Breast epithelium (tissue), 4 donors: ENCODE results near the gene COQ8B. TPM values are rescaled to one million over a fixed set of nuclear protein-coding genes. Genes with fewer than 3 reads are reported as not detected.

Experiments used
- DNase-seq, 2 donors: peaks; one replicate each; pipeline ENCODE4 v3.0.0-alpha.2; 2019; ENCODE audit warnings: low spot score in 2 of 2
- H3K27ac ChIP-seq, 2 donors: fragments of 200-600 bp; sonication (generic) in 1 of 2; one replicate each; pipeline ENCODE4 v1.5.1; 2016 to 2019; ENCODE audit warnings: mild to moderate bottlenecking in 1 of 2
- H3K27me3 ChIP-seq, 2 donors: fragments of 200-600 bp; sonication (generic) in 1 of 2; one replicate each; pipeline versions ENCODE4 v1.5.1 to v1.6.0; 2017 to 2019; ENCODE audit warnings: control low read depth in 1 of 2, mild to moderate bottlenecking in 1 of 2
- H3K36me3 ChIP-seq: fragments of 200-600 bp; one replicate; pipeline ENCODE4 v1.5.1; 2019
- H3K4me1 ChIP-seq, 2 donors: fragments of 200-600 bp; sonication (generic); one replicate each; pipeline ENCODE4 v1.5.1; 2016 to 2019; ENCODE audit warnings: control low read depth in 1 of 2
- H3K4me3 ChIP-seq, 3 donors: fragments of 200-600 bp; sonication (generic); 1 replicate in 2 of 3; 2 replicates in 1 of 3; pipeline ENCODE4 v1.5.1; 2016 to 2019; ENCODE audit warnings: mild to moderate bottlenecking in 3 of 3, moderate library complexity in 2 of 3
- H3K9me3 ChIP-seq, 2 donors: fragments of 200-600 bp; sonication (generic) in 1 of 2; one replicate each; pipeline ENCODE4 v1.5.1; 2016 to 2019; ENCODE audit warnings: control low read depth in 1 of 2
- CTCF ChIP-seq, 3 donors: fragments of 450-650 bp; IDR thresholded peaks; one replicate each; pipeline ENCODE4 v1.5.1; 2016 to 2017; ENCODE audit warnings: antibody characterized with exemption in 3 of 3, mild to moderate bottlenecking in 3 of 3, moderate library complexity in 3 of 3
- POLR2A ChIP-seq: fragments of 450-650 bp; IDR thresholded peaks from one replicate; pipeline ENCODE4 v1.6.1; 2016; ENCODE audit warnings: antibody characterized with exemption, mild to moderate bottlenecking, moderate library complexity
- POLR2AphosphoS5 ChIP-seq, 3 donors: sonication (generic); formaldehyde crosslinking; IDR thresholded peaks; one replicate each; pipeline ENCODE4 v1.6.1; 2017; ENCODE audit warnings: antibody characterized with exemption in 3 of 3
- intact Hi-C: fragments of 100-400 bp; cut with DNase I; formaldehyde crosslinking; loops from one replicate; pipeline ENCODE4 v1.15.1; 2023; ENCODE audit warnings: low total_unique reads
- total RNA-seq, 3 donors: library from RNA; depleted of rRNA; stranded (reverse); fragments of >200 nt; gene quantifications; one replicate each; pipeline ENCODE4 v1.1.0, GENCODE V29; 2016

COQ8B gene
- total RNA-seq, 3 donors from 2014 or later = 28.2 to 50.8 (median 45.7) TPM

GRCh38 chr19:40742477-40742876 is 25.8 kb upstream of the COQ8B start:
- no peaks in the 10 kb centered on the region for H3K4me1 ChIP-seq
- H3K36me3 ChIP-seq = peaks cover 7% of the 10 kb centered on the region
- H3K4me3 ChIP-seq = no peak overlapping the region
- DNase-seq = no peak
- H3K27ac ChIP-seq = peak overlapping the region in 1 of 2 donors; percentile 87
- no peaks in the 10 kb centered on the region for H3K27me3 ChIP-seq
- no peak for TF ChIP-seq CTCF (IDR thresholded peaks at IDR 0.05)
- TF ChIP-seq POLR2AphosphoS5 (IDR thresholded peaks at IDR 0.05) = no peak
- TF ChIP-seq POLR2A = no peak
- intact Hi-C loops = no loop called here
- H3K9me3 ChIP-seq = no peaks in the 10 kb centered on the region

- DNase-seq = no peak
- no peaks in the 10 kb centered on the region for H3K4me1 ChIP-seq
- H3K36me3 ChIP-seq = peaks cover 7% of the 10 kb centered on the region
- no peaks in the 10 kb centered on the region for H3K27me3 ChIP-seq
- peak overlapping the region; percentile 69 to 87 for H3K27ac ChIP-seq
- no peak overlapping the region for H3K4me3 ChIP-seq
- TF ChIP-seq POLR2A = no peak
- TF ChIP-seq CTCF (IDR thresholded peaks at IDR 0.05) = no peak
- TF ChIP-seq POLR2AphosphoS5 (IDR thresholded peaks at IDR 0.05) = no peak
- no peaks in the 10 kb centered on the region for H3K9me3 ChIP-seq
- intact Hi-C loops = no loop called here
These were observed 25.1 kb upstream of the COQ8B start for GRCh38 chr19:40741527-40742390.

GRCh38 chr19:40740747-40741146 is 24.1 kb upstream of the COQ8B start:
- Histone ChIP-seq H3K27ac (peak overlapping the region; percentile 69 to 87), H3K4me3 (peak overlapping the region; percentile 20 to 35 (median 28)), H3K36me3 (peaks cover 7% of the 10 kb centered on the region), H3K4me1 (no peaks in the 10 kb centered on the region), H3K9me3 (no peaks in the 10 kb centered on the region), H3K27me3 (no peaks in the 10 kb centered on the region)
- intact Hi-C loops = no loop called here
- no peak for TF ChIP-seq CTCF (IDR thresholded peaks at IDR 0.05)
- peak in 2 of 3 donors; percentile 24 to 38 for TF ChIP-seq POLR2AphosphoS5 (IDR thresholded peaks at IDR 0.05)
- DNase-seq = no peak

- Histone ChIP-seq H3K27me3 (no peaks in the 10 kb centered on the region), H3K36me3 (peaks cover 7% of the 10 kb centered on the region), H3K4me1 (no peaks in the 10 kb centered on the region), H3K4me3 (peak overlapping the region; percentile 20 to 35 (median 28)), H3K27ac (peak overlapping the region; percentile 69 to 87), H3K9me3 (no peaks in the 10 kb centered on the region)
- DNase-seq = no peak
- intact Hi-C loops = no loop called here
- TF ChIP-seq CTCF (IDR thresholded peaks at IDR 0.05) (no peak), POLR2A (no peak), POLR2AphosphoS5 (IDR thresholded peaks at IDR 0.05) (no peak)
These were observed 23.4 kb upstream of the COQ8B start for GRCh38 chr19:40739871-40740703.
